SU-DHL-6 (cell line): ENCODE results near the gene ADAD2.

Source experiments
- EZH2phosphoT487 ChIP-seq: fragments of 200-600 bp; sonication (generic), shearing (Covaris generic); conservative IDR thresholded peaks from 2 replicates; pipeline ENCODE4 v1.6.1; 2018; ENCODE audit warnings: mild to moderate bottlenecking, antibody characterized with exemption, low read length, moderate library complexity, mixed read lengths
- TF ChIP-seq, protein P1 (sequence below): fragments of 200-600 bp; sonication (generic); IDR thresholded peaks from one replicate; pipeline ENCODE4 v1.5.1; 2017; ENCODE audit warnings: antibody characterized with exemption, mild to moderate bottlenecking, low read length, moderate library complexity; ENCODE audit not compliant: insufficient read depth, poor library complexity, severe bottlenecking

- TF ChIP-seq, protein P1, sequence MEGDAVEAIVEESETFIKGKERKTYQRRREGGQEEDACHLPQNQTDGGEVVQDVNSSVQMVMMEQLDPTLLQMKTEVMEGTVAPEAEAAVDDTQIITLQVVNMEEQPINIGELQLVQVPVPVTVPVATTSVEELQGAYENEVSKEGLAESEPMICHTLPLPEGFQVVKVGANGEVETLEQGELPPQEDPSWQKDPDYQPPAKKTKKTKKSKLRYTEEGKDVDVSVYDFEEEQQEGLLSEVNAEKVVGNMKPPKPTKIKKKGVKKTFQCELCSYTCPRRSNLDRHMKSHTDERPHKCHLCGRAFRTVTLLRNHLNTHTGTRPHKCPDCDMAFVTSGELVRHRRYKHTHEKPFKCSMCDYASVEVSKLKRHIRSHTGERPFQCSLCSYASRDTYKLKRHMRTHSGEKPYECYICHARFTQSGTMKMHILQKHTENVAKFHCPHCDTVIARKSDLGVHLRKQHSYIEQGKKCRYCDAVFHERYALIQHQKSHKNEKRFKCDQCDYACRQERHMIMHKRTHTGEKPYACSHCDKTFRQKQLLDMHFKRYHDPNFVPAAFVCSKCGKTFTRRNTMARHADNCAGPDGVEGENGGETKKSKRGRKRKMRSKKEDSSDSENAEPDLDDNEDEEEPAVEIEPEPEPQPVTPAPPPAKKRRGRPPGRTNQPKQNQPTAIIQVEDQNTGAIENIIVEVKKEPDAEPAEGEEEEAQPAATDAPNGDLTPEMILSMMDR, result no peak
- TF ChIP-seq EZH2phosphoT487, result no peak
Measured at GRCh38 chr16:84241778-84242177, 50.8 kb downstream of the ADAD2 start.
